OCI-M2 (cell line): Measurements from ENCODE around the gene METTL15.
"Not testable (repeated sequence)": the region's sequence is repeated elsewhere in the genome, so short reads cannot be mapped to it uniquely, and the experiment has no call there.

Source experiments
- DNase-seq: peaks from one replicate; lab custom pipeline; 2025; ENCODE audit not compliant: unreplicated experiment; lab: John Stamatoyannopoulos, UW

The METTL15 gene

GRCh38 chr11:28107750-28108618 is at the start of gene METTL15, which contains the start of gene KIF18A:
Gene METTL15, plus strand, starts transcription at chr11:28108388. Its CDS starts 4,947 bp downstream, at chr11:28113335.
Gene KIF18A, minus strand, starts transcription at chr11:28108156. Its CDS starts 10,209 bp downstream, at chr11:28097947.
- peak; percentile 65 for DNase-seq

- DNase-seq: no peak
Measured at GRCh38 chr11:28071305-28071704, 36.9 kb upstream of the METTL15 start.

GRCh38 chr11:28072321-28072720 is 35.9 kb upstream of the METTL15 start:
- DNase-seq: no peak

DNA sequence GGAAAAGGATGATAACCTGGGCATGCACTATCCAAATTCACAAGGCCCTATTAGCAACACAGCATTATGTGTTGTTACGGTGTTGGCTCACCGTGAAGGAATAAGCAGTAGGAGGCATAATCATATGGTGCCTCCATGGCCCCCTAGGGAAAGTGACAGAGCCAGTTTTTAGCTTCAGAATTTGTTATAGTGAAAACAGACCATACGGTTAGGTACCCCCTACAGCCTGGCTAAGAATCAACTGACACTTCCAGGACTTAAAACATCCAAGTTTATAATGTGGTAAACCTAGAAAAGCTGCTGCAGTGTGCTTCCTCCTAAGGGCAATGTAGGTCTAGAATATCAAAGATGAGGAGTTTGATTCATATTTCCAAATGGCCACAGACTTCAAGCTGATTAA is 30.7 kb upstream of the METTL15 start:
- DNase-seq: no peak

- no peak for DNase-seq
Measured at GRCh38 chr11:28083118-28083517, 25.1 kb upstream of the METTL15 start.

- DNase-seq: no peak
Measured at GRCh38 chr11:28086569-28086968, 21.6 kb upstream of the METTL15 start.

GRCh38 chr11:28087192-28087591 is 21.0 kb upstream of the METTL15 start:
- not testable (repeated sequence) for DNase-seq

DNA sequence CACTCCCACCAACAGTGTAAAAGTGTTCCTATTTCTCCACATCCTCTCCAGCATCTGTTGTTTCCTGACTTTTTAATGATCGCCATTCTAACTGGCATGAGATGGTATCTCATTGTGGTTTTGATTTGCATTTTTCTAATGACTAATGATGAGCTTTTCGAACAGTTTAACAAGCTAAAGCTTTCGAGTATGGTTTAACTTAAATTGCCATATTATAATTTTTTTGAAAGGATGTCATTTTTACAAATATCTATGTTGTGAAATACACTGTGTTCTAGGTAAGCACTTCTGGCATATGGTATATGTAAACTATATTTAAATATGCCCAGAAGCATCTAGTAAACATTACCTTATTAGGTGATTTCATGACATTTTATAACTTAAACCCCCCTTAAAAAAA is 20.5 kb upstream of the METTL15 start:
- not testable (repeated sequence) for DNase-seq

DNA sequence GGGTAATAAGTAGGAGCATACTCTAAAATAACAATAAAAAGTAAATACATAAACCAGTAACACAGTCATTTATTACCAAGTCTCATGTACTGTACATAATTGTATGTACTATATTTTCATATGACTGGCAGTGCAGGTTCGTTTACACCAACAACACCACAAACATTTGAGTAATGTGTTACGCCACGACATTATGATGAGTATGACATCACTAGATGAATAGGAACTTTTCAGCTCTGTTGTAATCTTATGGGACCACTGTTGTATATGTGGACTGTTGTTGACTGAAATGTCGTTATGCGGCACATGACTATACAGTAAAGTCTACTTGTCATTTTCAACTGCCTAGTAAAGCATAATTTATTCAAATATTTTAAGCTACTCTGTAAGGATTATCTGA is 18.8 kb upstream of the METTL15 start:
- no peak for DNase-seq

- DNase-seq: no peak
Measured at GRCh38 chr11:28090052-28090749, 18.0 kb upstream of the METTL15 start.

GRCh38 chr11:28092786-28093185 is 15.4 kb upstream of the METTL15 start:
- DNase-seq: no peak

- no peak for DNase-seq
Measured at GRCh38 chr11:28098257-28098656, 9.9 kb upstream of the METTL15 start.

DNA sequence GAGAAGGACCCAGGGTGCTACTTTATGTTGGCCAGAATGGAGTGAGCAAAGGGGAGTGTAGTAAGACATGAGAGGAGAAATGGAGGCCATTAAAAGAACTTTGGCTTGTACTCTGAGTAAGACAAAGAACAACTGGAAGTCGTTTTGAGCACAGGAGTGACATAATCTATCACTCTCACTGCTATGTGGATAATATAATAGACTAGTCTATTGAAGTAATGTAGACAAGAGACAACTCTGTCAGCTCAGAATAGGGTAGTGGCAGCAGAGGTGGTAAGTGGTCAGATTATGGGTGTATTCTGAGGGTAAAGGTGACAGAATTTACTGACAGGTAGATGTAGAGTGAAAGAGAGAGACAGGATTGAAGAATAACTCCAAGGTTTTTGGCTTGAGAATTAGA is 8.5 kb upstream of the METTL15 start:
- no peak for DNase-seq

- DNase-seq: no peak
Measured at GRCh38 chr11:28100665-28101064, 7.5 kb upstream of the METTL15 start.

GRCh38 chr11:28102300-28102699 is 5.9 kb upstream of the METTL15 start:
- not testable (repeated sequence) for DNase-seq

- DNase-seq: no peak
Measured at GRCh38 chr11:28104425-28104824, 3.8 kb upstream of the METTL15 start.

- DNase-seq: no peak
Measured at GRCh38 chr11:28104984-28105383, 3.2 kb upstream of the METTL15 start.

- DNase-seq: no peak
Measured at GRCh38 chr11:28105869-28106268, 2.3 kb upstream of the METTL15 start.

GRCh38 chr11:28106353-28107043 is 1.7 kb upstream of the METTL15 start:
- DNase-seq: no peak

- no peak for DNase-seq
Measured at GRCh38 chr11:28107191-28107749, 918 bp upstream of the METTL15 start.

- DNase-seq: no peak
Measured at GRCh38 chr11:28108958-28109357, 770 bp downstream of the METTL15 start.
